ENCODE data around the gene DHRS7. TPM values are rescaled to one million over a fixed set of nuclear protein-coding genes. Genes with fewer than 3 reads are reported as not detected.

DHRS7 gene
- total and polyA plus RNA-seq, 9 of the 15 experiments (the other 6 are each of a cell fraction or from before 2014, with no cell fraction given): 10.2 to 20.1 (median 15.7) TPM

- TF ChIP-seq REST (IDR thresholded peaks at IDR 0.05; ENCODE audit: borderline replicate concordance) (no peak), REST (CRISPR knock-in tag; IDR thresholded peaks at IDR 0.05; ENCODE audit: low read depth) (no peak), ZFX (CRISPR knock-in tag; IDR thresholded peaks at IDR 0.05) (no peak), OTX1 (CRISPR knock-in tag; IDR thresholded peaks at IDR 0.05) (no peak), RBM25 (IDR thresholded peaks at IDR 0.05; ENCODE audit: low read depth, low read length, severe bottlenecking) (no peak), SMAD1 (IDR thresholded peaks at IDR 0.05; ENCODE audit: low read depth, low read length, partially characterized antibody) (no peak), HLTF (IDR thresholded peaks at IDR 0.05) (no peak), MED1 (CRISPR knock-in tag; IDR thresholded peaks at IDR 0.05; ENCODE audit: borderline replicate concordance) (no peak), HDAC1 (IDR thresholded peaks at IDR 0.05) (no peak)
Measured at GRCh38 chr14:60107477-60107876, 57.7 kb downstream of the DHRS7 start (continued).
